Mucosa of gallbladder (tissue), 1 donor: Measurements from ENCODE around the gene SGK1. TPM values are rescaled to one million over a fixed set of nuclear protein-coding genes. Genes with fewer than 3 reads are reported as not detected.

ENCODE experiments used
- DNase-seq: peaks from one replicate; pipeline ENCODE4 v3.0.0-alpha.2; 2020; ENCODE audit warnings: low spot score
- total RNA-seq: library from RNA; stranded (reverse); gene quantifications from one replicate; pipeline ENCODE4 v1.2.1, GENCODE V29; 2021
- donor health status: DM: no; HTN: no; CAD: no.

Gene SGK1
- total RNA-seq, 1 donor from 2014 or later, result 220 TPM

GRCh38 chr6:134171517-134171916 lies 146.4 kb downstream of the SGK1 start:
- no peak for DNase-seq

DNA sequence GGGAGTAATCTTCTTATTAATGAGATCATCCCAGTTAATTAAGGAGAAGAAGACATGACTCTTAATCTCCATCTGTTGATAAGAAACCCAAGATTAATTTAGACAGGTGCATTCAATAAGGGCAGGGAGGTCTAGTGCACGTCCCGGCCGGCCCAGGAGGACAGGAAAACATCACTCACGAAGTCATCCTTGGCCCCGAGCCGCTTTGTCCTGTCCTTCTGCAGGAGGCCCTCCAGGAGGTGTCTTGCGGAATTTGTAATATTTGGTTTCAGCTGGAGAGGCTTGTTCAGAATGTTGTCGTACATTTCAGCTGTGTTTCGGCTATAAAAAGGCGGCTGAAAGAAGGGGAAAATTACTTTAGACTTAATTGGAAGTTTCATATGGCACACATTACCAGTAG lies 147.1 kb downstream of the SGK1 start:
- no peak for DNase-seq

DNA sequence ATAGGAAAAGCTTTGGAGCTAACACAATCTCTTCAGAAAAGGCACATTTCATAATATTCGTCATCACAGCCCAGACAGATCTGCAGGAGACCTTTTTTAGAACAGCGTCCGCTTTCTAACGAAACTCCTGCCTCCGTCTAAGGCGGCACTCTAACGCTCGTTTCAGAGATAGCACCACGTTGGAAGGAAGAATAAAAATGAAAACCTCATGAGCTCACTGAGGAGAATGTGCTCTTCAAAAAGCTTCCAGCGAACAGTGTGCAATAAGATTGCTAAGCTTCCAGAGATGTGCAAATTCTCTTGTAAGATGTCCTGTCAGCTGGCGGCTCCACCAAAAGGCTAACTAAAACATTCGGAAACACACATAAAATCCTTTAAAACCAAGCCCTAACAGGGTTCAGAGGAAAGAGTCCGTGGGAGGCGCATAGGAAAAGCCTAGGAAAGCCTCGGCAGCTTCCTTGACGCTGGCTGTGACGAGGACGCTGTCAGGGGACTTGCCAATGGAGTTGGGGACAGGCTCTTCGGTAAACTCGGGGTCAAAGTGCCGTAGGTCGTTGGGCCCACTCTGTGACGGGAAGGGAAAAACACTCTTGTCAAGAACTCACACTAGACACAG lies 147.9 kb downstream of the SGK1 start:
- DNase-seq, result peak; percentile 35

- no peak for DNase-seq
These were observed 149.2 kb downstream of the SGK1 start for GRCh38 chr6:134168590-134169208.

- peak; percentile 65 for DNase-seq
These were observed 151.2 kb downstream of the SGK1 start for GRCh38 chr6:134166511-134167261.

DNA sequence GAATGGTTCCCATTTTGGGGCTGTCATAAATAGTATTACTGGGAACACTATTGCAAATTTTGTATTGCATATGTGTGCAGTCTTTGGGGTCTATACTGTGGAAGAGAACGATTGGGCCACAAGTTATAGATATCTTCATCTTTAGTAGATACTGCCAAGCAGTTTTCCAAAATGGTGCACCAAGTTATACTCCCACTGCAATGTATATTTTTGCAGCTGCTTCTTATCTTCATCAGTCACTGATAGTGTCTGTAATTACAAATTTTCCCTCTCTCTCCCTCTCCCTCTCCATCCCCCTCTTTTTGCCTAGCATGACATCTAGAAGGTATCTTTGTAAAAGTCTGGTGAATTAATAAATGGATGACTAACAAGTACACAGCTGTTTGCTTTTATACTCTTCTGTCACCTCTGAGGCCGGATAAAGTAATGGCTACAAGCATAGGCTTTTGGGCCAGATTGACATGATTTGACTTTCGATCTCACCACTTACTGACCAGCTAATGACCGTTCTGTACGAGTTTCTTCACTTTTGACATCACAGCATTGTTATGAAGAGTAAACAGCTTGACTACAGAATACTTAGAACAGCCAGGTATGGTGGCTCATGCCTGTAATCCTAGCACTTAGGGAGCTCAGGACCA lies 152.2 kb downstream of the SGK1 start:
- DNase-seq, result no peak

DNA sequence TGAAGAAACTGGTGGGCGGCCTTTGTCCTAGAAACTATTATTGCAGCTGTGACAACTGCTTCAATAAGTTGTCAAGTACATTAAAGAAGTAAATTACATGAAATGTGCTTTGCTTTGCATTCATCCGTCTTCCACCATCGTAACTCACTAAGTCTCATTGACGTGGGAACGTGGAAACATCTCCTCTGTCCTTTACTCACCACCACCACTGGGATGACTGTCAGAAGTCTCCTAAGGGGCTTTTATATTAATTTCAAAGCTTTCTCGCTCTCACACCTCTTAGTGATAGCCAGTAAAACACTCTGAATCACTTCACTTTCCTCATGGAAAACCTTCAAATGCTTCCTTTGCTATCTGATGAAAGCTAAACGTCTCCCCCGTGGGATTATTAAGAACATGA lies 153.6 kb downstream of the SGK1 start:
- DNase-seq, result no peak

GRCh38 chr6:134162932-134163331 lies 155.0 kb downstream of the SGK1 start:
- no peak for DNase-seq

- no peak for DNase-seq
These were observed 156.9 kb downstream of the SGK1 start for GRCh38 chr6:134161041-134161440.

DNA sequence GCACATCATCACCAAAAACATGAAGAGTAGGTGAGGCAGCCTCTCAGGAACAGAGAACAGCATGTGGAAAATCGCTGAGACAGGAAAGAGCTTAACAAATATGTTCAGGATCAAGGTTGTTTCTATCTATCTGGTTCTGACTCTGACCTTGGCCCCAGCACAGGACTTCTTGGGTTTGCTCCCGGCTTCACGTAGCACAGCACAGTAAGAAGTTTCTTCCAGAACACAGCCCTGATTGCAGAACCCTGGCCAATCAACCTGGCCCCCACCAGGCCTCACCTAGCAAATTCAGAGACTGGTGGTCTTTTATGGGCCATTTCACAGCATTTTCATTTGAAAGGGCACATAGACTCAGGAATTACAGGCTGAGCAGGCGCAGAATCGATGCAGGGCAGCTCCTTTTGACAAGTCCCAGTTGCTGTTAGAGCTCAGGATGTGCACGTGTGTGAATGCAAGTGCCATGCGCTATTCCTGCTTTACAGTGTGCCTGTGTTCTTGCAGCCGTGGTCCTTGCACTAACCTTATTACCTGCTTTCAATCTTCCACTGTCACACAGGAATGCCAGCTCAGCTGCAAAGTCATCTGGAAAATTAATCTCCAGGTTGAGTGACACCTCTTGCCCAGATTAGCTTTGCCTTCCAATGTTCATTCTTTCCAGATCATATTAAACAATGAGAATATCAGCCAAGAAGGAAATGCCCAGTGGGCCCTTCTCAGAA lies 165.0 kb downstream of the SGK1 start:
- no peak for DNase-seq

DNA sequence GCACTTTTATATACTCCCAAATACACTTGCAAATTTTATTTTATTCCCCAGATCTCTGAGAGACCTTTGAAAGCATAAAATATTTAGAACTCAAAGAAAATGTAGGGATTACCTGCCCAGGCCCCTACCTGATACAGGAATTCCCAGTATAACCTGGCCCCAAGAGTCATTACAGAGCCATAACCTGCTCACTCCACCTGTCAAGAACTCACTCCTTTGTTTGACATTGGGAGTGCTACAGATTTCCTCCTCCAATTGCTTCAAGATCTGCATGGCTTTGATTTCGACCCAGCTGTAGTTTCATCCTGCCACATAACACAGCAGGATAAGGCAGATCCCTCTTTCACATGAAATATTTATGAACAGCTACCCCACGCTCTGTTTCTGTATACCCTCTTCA lies 169.3 kb downstream of the SGK1 start:
- DNase-seq, result no peak

DNA sequence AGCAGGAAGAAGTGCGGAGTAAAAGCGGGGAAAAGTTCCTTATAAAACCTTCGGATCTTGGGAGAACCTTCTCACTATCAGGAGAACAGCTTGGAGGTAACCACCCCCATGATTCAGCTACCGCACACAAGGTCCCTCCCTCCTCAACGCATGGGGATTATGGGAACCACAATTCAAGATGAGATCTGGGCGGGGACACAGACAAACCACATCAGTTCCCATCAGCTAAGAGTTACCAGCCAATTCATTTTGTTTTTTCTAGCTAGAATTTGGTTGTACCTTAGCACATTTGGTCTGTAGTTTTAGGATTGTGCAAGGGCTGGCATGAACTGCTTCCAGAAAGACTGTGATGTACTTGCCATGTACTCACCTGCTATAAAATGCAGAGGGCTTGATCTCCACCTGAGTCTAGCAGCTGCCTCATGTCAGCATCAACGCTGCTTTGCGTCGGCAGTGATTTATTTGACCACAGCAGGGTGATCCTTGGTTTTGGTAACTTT lies 170.8 kb downstream of the SGK1 start:
- no peak for DNase-seq

GRCh38 chr6:134146268-134147033 lies 171.5 kb downstream of the SGK1 start:
- DNase-seq, result no peak

GRCh38 chr6:134145786-134146185 lies 172.1 kb downstream of the SGK1 start:
- DNase-seq, result no peak

DNA sequence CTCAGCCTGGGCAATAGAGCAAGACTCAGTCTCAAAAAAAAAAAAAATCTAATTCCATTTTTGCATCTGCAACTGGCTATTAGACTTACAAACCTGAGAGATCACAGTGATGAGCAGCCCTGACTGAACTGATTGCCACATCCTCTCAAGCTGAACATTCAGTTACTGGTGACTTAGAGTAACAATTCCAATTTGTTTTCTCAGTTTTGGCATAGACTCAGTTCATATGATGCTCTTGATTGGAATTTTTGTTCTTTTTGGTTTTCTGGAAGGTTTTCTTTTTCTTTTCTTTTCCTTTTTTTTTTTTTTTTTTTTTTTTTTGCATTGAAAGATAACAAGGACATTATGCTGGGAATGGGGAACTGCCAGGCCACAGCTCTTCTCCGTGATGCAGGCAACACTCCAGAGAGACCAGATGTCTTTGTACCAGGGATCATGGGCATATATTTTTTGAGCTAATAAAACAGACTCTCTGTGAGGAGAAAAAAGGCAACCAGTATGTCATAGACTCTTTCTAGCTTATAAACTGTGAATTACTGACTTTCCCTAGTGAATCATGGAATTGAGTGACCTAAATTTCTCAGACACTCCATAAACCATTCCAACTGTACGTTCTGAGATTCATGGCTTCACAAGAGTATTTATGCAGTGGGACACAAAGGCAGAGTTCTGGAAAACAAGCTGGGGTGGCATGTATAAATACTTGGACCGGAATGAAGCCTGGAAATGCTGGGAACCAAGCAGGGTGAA lies 179.5 kb downstream of the SGK1 start:
- DNase-seq, result no peak

- no peak for DNase-seq
These were observed 183.3 kb downstream of the SGK1 start for GRCh38 chr6:134134654-134135053.

- DNase-seq, result no peak
These were observed 185.3 kb downstream of the SGK1 start for GRCh38 chr6:134132494-134133141.

DNA sequence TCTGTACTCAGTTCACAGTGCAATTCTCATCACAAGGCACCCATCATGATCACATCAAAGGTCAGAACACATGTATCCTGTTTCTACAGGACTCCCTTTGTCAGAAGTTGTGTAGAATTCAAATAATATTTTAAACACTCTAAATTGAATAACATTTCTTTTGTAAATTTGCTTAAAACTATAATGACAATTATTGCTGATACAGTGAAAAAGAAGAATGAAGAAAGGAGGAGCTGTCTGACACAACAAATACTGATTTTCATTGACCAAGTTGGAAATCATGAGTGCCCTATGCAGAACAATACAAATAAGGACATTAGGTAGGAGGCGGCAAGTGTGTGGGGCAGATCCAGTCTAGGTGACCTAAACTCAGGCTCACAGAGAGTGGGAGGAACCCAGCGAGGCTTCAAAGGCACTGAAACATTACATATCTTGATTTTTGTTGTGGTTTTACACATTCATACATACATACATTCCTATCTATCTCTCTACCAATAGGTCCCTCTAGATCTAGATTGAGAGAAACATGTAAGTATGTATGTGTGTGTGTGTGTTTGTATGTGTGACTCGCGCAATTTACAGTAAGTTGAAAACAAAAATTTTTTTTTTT lies 186.3 kb downstream of the SGK1 start:
- DNase-seq, result no peak

DNA sequence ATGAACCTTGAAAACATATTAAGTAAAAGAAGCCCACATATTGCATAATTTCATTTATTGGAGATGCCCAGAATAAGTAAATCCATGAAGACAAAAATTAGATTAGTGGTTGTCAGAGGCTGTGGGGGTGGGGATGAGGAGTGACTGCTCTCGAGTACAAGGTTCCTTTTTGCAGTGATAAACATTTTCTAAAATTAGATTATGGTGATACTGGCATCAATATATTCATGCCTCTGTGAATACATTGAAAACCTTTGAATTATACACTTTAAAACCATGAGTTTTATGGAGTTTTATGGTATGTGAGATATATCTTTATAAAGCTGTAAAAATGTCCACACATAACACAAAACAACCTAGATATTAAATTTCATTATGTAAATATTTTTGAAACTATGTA lies 189.8 kb downstream of the SGK1 start:
- no peak for DNase-seq
